GM19438 (cell line): Measurements from ENCODE around the gene PDX1.

Source experiments
- ATAC-seq: cut with Tn5 transposase; IDR thresholded peaks from one replicate; pipeline ENCODE4 v1.9.1; 2021; ENCODE audit warnings: low read depth; ENCODE audit not compliant: unreplicated experiment

PDX1 gene

GRCh38 chr13:27969082-27969865 is 49.5 kb downstream of the PDX1 start, which contains the start of gene CDX2:
CDX2 (minus strand) TSS chr13:27969315; CDS start chr13:27969006, 309 bp downstream.
- no peak for ATAC-seq

DNA sequence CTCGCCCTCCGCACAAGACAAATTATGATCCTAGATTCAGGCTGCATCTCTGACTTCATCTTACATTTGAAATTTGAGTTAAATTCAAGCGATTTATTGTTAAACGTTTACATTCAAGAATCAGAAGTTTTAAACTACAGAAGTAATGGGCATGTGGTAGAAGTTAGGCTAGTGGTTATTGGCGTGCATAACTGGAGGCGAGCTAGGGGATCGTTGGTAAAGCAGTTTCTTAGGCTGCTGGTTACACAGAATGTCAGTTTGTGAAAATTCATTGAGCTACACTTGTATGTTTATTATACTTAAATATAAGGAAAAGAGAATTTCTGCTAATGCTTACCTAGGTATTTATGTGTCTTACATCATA is 50.0 kb downstream of the PDX1 start:
- ATAC-seq, result no peak

GRCh38 chr13:27970382-27971235 is 50.8 kb downstream of the PDX1 start:
- ATAC-seq, result no peak

DNA sequence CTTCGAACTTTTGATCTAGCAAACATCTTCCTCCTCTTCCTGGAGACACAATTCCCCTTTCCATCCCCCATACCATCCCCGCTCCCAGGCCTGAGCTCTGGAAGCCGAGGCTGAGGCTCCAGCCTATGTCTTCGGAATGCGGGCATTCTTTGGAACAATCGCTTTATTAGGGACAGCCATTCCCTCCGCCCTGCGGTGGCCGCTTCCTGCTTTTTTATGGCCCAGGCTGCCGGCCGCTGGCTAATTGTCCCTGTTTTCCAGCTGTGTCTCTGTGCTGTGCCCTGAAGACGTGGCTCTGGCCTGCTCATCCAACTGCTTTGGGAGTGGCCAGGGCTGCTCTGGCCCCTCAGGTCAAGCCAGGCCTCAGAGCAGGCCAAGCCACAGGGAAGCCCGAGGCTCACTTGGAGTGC is 51.4 kb downstream of the PDX1 start:
- no peak for ATAC-seq

DNA sequence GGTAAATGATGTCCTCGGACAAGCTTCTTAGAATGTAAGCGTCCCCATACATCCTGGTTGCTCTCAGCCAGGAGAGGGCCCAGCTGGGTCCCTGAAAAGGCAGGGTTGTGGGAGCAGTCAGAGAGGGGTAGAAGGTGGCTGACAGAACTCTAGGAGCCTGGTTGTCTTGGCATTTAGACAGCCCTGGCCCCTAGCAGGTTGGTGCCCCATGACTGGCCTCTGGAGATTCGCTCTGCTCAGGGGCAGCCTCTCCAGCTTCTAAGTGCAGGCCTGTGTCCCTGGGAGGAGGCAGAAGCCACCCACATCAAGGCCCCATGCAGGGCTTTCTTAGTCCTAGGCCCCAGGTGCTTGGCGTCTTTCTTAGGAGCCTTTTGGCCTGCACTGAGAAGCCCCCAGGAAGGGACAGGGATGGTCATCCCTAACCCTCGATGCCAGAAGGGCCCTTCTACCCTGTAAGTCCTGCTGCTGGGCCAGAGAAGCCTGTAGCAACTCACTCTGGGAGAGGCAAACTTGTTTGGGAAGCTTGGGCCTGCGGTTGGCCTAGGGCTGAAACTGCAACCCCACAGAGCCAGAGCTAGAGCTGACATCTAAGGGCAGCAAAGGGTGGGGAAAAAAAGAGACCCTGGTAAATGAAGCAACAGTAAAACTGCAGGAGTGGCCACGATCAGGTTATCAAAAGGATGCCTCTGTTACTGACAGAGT is 52.1 kb downstream of the PDX1 start:
- ATAC-seq, result no peak

DNA sequence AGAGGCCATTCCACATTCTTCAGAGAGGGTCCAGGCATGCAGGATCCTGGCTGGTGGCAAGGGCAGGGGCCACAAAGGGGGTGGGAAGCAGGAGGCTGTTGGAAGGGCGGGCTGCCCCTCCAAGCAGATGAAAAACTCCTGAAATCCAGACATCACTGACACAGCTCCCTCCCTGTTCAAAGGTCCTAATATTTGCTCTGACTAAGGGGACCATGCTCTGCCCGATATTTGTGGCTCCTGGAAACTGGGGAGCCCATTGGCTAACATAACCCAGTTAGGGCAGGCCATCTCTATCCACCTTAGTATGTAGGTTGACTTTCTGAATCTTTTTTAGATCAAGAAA is 52.6 kb downstream of the PDX1 start:
- ATAC-seq, result no peak

DNA sequence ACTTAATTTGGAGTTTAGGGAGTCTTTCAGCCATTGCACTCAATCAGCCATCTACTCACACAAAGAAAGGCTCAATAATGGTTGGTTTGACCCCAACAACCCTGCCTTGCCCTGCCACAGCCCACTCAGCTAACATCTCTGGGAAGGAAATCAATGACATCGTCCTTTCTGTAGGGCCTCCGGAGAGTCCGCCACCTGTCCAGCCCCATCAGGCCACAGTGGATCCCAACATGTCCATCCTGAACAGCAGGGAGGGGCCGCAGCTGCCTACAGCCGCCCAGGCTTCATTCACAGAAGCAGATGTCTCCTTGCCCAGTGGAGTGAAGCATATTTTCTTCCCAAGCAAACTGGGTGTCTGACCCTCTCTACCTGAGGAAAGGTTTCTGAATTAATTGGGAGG is 53.5 kb downstream of the PDX1 start:
- ATAC-seq, result no peak

DNA sequence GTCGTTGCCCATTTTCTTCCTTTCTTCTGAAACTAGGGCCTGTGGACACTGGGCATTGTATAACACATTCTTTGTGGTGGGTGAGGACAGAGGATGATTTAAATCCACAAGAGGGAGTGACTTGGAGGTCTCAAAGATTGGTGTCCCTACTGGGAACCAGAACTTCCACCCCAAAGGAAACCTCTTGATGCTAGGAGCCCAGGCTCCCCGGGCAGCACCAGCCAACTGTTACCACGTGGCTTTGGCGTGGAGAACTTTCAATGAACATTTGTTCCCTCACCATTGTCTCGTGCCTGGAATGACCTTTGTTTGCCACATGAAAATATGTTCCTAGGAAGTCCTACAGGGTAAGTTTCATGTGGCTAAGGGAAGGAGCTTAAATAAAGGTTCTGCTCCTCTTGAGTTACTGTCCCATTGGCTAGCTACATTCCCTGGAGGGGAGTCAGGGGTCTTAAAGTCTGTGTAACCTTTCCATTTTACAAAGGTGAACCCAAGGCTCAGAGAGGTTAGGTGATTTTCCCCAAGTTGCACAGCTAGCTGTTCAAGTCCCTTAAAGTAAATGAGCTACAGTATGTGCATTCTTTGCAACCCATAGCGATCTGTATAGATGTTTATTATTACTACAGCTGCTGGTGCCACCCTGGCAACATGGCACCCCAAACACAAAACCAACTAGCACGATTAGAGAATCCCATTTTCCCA is 54.3 kb downstream of the PDX1 start:
- ATAC-seq, result no peak
